ENCODE measurements around the gene PRKG1. TPM values are rescaled to one million over a fixed set of nuclear protein-coding genes. Genes with fewer than 3 reads are reported as not detected.

Gene PRKG1
- total RNA-seq, 6 experiments from 2014 or later = 1.1 to 2.0 (median 1.3) TPM

DNA sequence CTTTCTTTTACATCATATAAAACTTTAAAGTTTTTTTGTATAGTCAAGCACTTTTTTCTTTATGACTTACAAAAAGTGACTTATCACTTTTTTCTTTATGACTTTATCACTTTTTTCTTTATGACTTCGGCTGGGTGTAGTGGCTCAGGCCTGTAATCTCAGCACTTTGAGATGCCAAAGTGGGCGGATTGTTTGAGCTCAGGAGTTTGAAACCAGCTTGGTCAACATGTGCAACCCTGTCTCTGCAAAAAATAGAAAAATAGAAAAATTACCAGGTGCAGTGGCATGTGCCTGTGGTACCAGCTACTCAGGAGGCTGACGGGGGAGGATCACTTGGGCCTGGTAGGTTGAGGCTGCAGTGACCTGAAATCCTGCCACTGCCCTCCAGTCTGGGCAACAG lies 733.9 kb downstream of the PRKG1 start:
- DNase-seq = no peak
- H3K27ac ChIP-seq = no peak overlapping the region
- H3K4me1 ChIP-seq = no peaks in the 10 kb centered on the region
- H3K4me3 ChIP-seq = no peak overlapping the region
- ATAC-seq = no peak
- 52% methylated on average over 3 of the region's 3 CpGs for WGBS (ENCODE audit: insufficient coverage, low coverage, low lambda C conversion rate, missing lambda C conversion rate)
- intact Hi-C loops (cut with DNase I) = no loop called here
- H3K9me3 ChIP-seq = no peaks in the 10 kb centered on the region
- H3K27me3 ChIP-seq = no peaks in the 10 kb centered on the region
- no peak for TF ChIP-seq POLR2A (IDR thresholded peaks at IDR 0.05)
- TF ChIP-seq, protein P1, sequence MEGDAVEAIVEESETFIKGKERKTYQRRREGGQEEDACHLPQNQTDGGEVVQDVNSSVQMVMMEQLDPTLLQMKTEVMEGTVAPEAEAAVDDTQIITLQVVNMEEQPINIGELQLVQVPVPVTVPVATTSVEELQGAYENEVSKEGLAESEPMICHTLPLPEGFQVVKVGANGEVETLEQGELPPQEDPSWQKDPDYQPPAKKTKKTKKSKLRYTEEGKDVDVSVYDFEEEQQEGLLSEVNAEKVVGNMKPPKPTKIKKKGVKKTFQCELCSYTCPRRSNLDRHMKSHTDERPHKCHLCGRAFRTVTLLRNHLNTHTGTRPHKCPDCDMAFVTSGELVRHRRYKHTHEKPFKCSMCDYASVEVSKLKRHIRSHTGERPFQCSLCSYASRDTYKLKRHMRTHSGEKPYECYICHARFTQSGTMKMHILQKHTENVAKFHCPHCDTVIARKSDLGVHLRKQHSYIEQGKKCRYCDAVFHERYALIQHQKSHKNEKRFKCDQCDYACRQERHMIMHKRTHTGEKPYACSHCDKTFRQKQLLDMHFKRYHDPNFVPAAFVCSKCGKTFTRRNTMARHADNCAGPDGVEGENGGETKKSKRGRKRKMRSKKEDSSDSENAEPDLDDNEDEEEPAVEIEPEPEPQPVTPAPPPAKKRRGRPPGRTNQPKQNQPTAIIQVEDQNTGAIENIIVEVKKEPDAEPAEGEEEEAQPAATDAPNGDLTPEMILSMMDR (IDR thresholded peaks at IDR 0.05) = no peak
- H3K36me3 ChIP-seq = no peaks in the 10 kb centered on the region

DNA sequence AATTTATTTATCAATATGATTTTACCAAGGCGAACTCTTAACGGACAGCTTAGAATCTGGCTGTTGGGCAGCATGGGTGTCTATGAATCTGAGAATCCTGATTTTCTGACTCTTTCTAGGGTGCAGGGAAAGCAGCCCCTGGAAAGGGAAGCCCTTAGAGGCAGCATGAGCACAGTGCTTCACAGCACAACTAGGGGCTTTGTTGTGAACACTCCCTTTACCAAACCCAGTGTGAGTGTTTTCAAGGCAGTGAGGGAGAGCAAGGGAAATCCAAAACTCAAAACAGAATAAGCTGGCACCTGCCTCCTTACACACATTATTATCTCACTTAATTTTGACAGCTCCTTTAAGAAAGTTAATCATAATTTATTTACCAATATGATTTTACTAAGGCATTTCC lies 741.4 kb downstream of the PRKG1 start:
- DNase-seq (no peak), ATAC-seq (no peak)
- WGBS (ENCODE audit: insufficient coverage, low coverage, low lambda C conversion rate, missing lambda C conversion rate) = 62% methylated on average over 2 of the region's 2 CpGs
- H3K27ac ChIP-seq = no peak overlapping the region
- H3K4me3 ChIP-seq = no peak overlapping the region
- H3K36me3 ChIP-seq = no peaks in the 10 kb centered on the region
- TF ChIP-seq POLR2A (IDR thresholded peaks at IDR 0.05) = no peak
- TF ChIP-seq, protein P1 (IDR thresholded peaks at IDR 0.05) = no peak
- H3K27me3 ChIP-seq = no peaks in the 10 kb centered on the region
- no peaks in the 10 kb centered on the region for H3K9me3 ChIP-seq
- no peaks in the 10 kb centered on the region for H3K4me1 ChIP-seq
- intact Hi-C loops (cut with DNase I) = no loop called here

DNA sequence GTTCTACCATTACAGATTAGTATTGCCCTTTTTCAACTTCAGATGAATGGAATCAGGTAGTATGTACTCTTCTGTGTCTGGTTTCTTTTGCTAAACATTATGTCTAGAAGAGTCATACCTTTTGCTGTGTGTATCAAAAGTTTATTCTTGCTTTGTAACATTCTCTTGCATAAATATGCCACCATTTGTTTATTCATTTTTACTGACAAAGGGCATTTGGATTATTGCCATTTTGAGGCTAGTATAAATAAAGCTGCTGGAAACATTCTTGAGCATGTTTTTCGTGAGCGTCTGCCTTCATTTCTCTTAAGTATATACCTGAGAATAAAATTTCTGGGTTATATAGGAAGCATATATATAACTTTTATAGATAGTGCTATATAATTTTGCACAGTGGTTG lies 746.8 kb downstream of the PRKG1 start:
- Histone ChIP-seq H3K9me3 (no peaks in the 10 kb centered on the region), H3K36me3 (no peaks in the 10 kb centered on the region), H3K27me3 (no peaks in the 10 kb centered on the region), H3K27ac (no peak overlapping the region), H3K4me1 (no peaks in the 10 kb centered on the region), H3K4me3 (no peak overlapping the region)
- WGBS (ENCODE audit: insufficient coverage, low coverage, low lambda C conversion rate, missing lambda C conversion rate) = 27% methylated on average over 2 of the region's 2 CpGs
- DNase-seq (no peak), ATAC-seq (peak; percentile 28 to 75 (median 54))
- no peak for TF ChIP-seq POLR2A (IDR thresholded peaks at IDR 0.05)
- TF ChIP-seq, protein P1 (IDR thresholded peaks at IDR 0.05) = no peak
- intact Hi-C loops (cut with DNase I) = no loop called here

DNA sequence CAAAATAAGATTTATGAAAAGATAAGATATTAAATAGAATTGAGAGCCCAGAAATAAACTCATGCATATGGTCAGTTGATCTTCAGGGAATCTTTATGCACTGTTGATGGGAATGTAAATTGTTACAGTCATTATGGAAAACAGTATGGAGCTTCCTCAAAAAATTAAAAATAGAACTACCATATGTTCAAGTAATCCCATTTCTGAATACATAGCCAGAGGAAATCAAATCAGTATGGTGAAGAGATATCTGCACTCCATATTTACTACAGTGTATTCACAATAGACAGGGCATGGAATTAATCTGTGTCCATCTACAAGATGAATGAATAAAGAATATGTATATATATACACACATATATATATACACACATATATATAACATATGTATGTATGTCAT lies 747.5 kb downstream of the PRKG1 start:
- Histone ChIP-seq H3K9me3 (no peaks in the 10 kb centered on the region), H3K27ac (no peak overlapping the region), H3K27me3 (no peaks in the 10 kb centered on the region), H3K36me3 (no peaks in the 10 kb centered on the region), H3K4me3 (no peak overlapping the region), H3K4me1 (no peaks in the 10 kb centered on the region)
- intact Hi-C loops (cut with DNase I) = no loop called here
- ATAC-seq = no peak
- DNase-seq = no peak
- TF ChIP-seq, protein P1 (IDR thresholded peaks at IDR 0.05) = no peak
- no peak for TF ChIP-seq POLR2A (IDR thresholded peaks at IDR 0.05)
